NCI-H446 (cell line): ENCODE results near the gene CLDN34.

Experiments
- DNase-seq, 2 experiments: peaks; one replicate each; lab custom pipeline; 2025; lab: John Stamatoyannopoulos, UW

Gene CLDN34

GRCh38 chrX:9966775-9967408, at the start of gene CLDN34:
Gene CLDN34 (plus strand): TSS chrX:9967358. CDS start chrX:9967358, 0 bp downstream.
- DNase-seq = no peak

- DNase-seq = no peak
These were observed 49.3 kb upstream of the CLDN34 start for GRCh38 chrX:9917861-9918260.

DNA sequence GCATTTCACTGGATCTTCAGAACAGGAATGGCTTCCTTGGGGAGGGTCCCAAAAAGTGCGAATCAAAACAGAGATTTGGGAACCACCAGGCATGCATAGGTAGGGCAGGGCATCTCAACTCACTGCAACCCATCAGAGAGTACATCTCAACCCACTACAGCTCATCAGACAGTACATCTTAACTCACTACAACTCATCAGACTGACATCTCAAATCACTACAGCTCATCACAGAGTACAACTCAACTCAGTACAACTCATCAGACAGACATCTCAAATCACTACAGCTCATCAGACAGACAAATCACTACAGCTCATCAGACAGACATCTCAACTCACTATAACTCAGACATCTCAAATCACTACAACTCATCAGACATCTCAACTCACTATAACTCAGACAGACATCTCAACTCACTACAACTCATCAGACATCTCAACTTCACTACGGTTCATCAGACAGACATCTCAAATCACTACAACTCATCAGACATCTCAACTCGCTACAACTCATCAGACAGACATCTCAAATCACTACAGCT, 47.5 kb upstream of the CLDN34 start:
- no peak for DNase-seq

- DNase-seq = no peak
These were observed 45.8 kb upstream of the CLDN34 start for GRCh38 chrX:9921407-9921806.

GRCh38 chrX:9923357-9923756, 43.8 kb upstream of the CLDN34 start:
- no peak for DNase-seq

GRCh38 chrX:9926002-9926401, 41.2 kb upstream of the CLDN34 start:
- no peak for DNase-seq

DNA sequence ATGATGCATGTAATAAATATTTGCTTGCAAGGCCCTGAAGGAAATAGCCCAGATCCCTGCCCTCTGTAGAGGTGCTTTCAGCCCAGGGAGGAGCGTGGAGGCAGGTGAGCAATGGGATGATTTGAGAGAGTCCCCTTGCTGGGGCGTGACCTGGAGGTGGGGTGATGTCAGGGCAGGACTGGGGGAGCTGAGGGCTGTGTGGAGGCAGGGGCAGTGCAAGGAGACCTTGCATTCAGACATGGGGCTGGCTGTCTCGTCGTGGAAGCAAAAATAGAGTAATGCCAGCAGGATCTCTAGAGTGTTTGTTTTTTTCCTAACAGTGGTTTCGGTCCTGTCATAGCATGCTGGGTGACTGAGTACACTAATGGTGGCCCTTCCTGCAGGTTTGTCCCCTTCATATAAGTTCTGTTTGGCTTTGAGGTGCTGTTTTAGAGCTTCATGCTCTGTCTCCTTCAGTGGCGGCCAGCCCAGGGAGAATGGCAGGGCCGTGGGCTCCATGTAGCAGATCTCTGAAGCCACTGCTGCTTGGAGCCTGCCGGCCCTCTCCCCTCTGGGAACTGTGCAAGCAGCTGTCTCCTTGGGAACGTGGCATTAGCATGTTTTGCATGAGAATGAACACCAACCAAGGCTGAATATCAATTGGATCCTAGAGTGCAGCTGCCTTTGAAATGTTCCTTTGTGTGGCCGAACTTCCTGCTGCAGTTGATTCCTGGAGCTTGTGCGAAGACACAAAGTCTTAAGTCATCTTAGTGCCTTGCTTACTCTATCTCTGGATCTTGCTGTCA, 39.3 kb upstream of the CLDN34 start:
- no peak for DNase-seq

DNA sequence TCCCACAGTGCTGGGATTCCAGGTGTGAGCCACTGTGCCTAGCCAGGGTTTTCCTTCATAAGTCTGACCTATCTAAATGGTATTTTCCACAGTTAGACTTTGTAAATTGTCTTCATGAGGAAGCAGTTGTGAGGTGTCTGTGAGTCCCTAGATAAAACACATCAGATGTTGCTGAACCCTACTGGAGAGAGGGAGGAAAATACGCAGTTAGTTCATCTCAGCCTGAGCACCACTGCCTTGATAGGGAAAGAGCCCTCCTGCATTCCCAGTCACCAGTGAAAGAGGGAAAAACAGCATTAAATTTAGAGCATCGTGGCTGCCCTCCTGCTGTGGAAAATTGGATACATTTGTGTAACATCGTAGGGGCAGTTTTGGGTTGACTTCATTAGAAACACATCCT, 31.7 kb upstream of the CLDN34 start:
- DNase-seq = no peak

GRCh38 chrX:9937761-9938160, 29.4 kb upstream of the CLDN34 start:
- DNase-seq = no peak

GRCh38 chrX:9938516-9938915, 28.6 kb upstream of the CLDN34 start:
- no peak for DNase-seq

DNA sequence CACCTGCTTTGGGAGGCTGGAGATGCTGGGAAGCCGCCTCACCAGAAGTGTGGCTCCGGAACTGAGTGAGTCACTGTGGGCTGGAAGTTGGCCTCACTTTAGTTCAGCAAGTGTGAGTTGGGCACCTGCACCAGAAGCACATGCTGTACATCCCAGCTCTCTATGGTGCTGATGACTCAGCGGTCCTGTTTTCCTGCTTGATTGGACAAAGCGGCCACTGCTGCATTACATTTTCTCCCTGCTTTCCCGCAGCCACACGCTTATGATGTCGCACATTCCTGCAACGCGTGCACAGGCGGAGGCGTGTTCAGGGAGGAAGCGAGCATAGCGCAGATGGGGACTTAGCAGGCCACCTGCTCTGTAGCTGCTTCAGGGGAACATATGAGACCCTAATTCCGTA, 26.7 kb upstream of the CLDN34 start:
- DNase-seq = no peak

GRCh38 chrX:9942086-9942485, 25.1 kb upstream of the CLDN34 start:
- DNase-seq = no peak

- DNase-seq = no peak
These were observed 23.7 kb upstream of the CLDN34 start for GRCh38 chrX:9943420-9943819.

DNA sequence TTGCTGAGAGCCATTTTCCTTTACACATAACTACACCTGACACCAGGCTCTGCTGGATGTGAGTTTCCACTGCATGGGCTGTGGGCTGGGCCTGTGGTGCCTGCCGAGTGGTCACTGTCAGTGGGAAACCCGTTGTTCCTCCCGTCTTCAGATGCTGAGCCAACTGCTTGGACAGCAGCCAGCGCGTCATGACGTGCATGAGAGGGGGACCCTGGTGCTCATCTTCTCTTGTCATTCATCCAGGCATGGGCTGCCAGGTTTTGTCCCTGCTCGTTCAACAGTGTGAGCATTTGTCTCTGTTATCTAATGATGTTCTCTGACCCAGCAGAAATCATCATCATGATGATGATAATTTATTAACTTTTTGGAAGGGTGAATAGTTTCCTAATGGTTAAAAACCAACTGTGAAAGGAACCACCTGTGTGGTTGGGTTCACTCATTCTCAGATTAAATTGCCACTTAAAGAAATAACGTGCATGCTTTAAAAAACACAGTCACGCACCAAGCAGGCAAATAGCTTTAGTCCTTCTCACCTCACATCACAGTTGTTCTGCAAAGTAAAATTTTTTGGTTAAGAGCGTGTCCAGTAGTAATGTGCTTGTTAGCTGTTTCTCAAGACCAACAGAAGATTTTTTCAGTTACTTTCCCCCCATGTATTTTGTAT, 19.9 kb upstream of the CLDN34 start:
- no peak for DNase-seq

DNA sequence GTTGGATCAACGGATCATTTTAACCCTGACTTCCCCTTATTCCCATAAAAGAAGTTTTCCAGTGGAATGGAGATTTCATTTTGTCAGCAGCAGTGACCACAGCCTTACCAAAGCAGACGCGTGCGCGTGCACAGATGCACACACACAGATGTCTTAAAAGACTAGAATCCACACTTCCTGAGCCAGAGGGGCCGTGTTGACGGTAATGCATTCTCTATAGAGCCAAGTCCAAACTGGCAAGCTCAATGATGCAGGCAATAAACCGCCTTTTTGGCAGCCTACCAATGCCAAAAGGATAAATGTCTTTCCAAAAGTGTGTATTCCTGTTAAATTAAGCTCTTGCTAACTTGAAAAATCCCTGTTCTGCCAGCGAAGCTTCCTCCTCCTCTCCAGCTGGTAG, 18.8 kb upstream of the CLDN34 start:
- peak; percentile 1 to 39 for DNase-seq

GRCh38 chrX:9952300-9952699, 14.9 kb upstream of the CLDN34 start:
- no peak for DNase-seq

DNA sequence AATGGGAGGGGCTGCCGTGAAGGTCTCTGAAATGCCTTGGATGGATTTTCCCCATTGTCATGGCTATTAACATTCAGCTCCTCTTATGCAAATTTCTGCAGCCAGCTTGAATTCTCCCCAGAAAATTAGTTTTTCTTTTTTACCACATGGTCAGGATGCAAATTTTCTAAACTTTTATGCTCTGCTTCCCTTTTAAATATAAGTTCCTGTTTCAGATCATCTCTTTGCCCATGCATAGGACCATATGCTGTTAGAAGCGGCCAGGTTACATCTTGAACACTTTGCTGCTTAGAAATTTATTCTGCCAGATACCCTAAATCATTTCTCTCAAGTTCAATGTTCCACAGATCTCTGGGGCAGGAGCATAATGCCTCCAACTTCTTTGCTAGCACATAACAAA, 13.8 kb upstream of the CLDN34 start:
- DNase-seq = no peak

GRCh38 chrX:9955506-9955905, 11.7 kb upstream of the CLDN34 start:
- no peak for DNase-seq

DNA sequence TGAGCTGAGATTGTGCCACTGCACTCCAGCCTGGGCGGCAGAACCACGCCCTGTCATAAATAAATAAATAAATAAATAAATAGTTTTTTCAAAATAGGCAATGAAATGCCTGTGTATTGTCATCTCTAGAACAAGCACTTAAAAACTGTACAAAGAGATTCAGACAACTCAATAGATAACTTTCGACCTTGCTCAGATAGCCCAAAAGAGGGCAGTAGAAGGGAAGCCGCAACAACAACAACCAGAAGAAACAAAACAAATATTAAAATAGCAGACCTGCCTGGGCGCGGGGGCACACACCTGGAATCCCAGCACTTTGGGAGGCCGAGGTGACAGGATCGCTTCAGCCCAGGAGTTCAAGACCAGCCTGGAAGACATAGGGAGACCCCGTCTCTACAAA, 9.4 kb upstream of the CLDN34 start:
- DNase-seq = no peak

DNA sequence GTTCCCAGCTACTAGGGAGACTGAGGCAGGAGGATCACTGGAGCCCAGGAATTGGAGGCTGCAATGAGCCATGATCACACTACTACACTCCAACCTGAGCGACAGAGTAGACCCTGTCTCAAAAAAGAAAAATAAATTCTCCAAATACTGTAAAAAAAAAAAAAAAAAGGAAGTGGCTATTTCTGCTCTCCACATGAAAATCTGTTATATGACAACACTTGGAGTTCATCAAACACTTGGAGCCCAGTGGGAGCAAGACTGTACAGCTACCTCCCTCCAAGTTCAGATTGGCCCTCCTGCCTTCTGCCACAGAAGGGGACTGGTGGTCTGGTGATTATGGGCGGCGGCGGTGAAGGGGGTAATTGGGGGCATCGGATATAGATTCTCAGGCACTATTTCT, 9.0 kb upstream of the CLDN34 start:
- DNase-seq = no peak

DNA sequence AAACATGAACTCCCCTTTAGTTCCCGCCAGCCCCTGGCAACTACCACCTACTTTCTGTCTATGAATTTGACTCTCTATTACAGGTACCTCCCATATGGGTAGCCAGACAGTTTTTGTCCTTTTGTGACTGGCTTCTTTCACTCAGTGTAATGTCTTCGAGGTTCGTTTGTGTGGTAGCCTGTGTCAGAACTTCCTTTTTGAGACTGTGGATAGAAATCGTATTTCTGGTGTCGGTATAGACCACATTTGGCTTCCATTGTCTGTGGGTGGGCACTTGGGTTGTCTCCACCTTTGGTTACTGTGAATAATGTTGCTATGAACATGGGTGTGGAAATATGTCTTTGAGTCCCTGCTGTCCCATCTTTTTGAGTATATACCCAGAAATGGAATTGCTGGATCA, 5.4 kb upstream of the CLDN34 start:
- no peak for DNase-seq

DNA sequence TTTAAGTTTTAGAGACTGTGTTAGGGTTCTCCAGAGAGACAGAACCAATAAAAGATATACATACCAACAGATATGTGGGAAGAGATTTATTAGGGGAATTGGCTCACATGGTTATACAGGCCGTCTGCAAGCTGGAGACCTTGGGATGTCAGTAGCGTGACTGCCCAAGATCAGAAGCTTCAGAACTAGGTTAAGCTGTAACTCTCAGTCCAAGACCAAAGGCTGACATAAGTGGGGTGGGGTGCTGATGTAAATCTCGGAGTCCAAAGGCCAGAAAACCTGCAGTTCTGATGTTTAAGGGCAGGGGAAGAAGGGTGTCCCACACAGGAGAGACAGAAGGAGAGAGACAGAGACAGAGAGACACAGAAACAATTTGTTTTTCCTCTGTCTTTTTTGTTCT, 10.5 kb downstream of the CLDN34 start:
- DNase-seq = no peak

DNA sequence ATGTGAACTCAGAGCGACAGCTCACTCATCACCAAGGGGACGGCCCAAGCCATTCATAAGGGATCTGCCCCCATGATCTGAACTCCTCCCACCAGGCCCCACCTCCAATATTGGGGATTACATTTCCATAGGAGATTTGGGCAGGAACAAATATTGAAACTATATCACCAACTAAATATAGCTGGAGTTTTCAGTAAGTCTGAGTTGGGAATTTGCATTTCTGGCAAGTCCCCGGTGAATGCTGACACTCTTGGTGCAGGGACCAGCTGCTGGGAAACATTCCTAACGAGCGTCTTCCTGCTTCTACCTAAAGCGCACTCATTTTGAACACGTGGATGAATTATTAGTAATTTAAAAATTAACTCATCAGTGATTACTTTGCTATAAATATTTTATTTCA, 13.2 kb downstream of the CLDN34 start:
- DNase-seq = no peak
